Smooth muscle cell of the brain vasculature (primary cell): ENCODE results near the gene APELA.
"Not testable (repeated sequence)": the region's sequence is repeated elsewhere in the genome, so short reads cannot be mapped to it uniquely, and the experiment has no call there.

ENCODE experiments used
- DNase-seq: peaks from one replicate; pipeline ENCODE4 v3.0.0-alpha.2; 2012; ENCODE audit warnings: low read depth, low spot score

The APELA gene

GRCh38 chr4:164876700-164877324 lies at the start of gene APELA:
APELA (plus strand) TSS chr4:164877178; CDS start chr4:164877332, 154 bp downstream.
- DNase-seq = no peak

GRCh38 chr4:164828955-164829354 lies 48.0 kb upstream of the APELA start:
- no peak for DNase-seq

- no peak for DNase-seq
Observed at GRCh38 chr4:164846566-164846965, 30.4 kb upstream of the APELA start.

- no peak for DNase-seq
Observed at GRCh38 chr4:164847016-164847415, 30.0 kb upstream of the APELA start.

- DNase-seq = no peak
Observed at GRCh38 chr4:164847967-164848649, 28.9 kb upstream of the APELA start.

- no peak for DNase-seq
Observed at GRCh38 chr4:164856396-164856795, 20.6 kb upstream of the APELA start.

- DNase-seq = no peak
Observed at GRCh38 chr4:164866817-164867490, 10.0 kb upstream of the APELA start.

GRCh38 chr4:164871673-164872072 lies 5.3 kb upstream of the APELA start:
- DNase-seq = no peak

- no peak for DNase-seq
Observed at GRCh38 chr4:164872481-164872880, 4.5 kb upstream of the APELA start.

- DNase-seq = no peak
Observed at GRCh38 chr4:164874789-164875188, 2.2 kb upstream of the APELA start.

GRCh38 chr4:164880489-164881262 lies 3.7 kb downstream of the APELA start:
- DNase-seq = no peak

GRCh38 chr4:164888096-164888715 lies 11.2 kb downstream of the APELA start:
- DNase-seq = no peak

- no peak for DNase-seq
Observed at GRCh38 chr4:164890691-164891090, 13.7 kb downstream of the APELA start.

GRCh38 chr4:164892018-164892417 lies 15.0 kb downstream of the APELA start:
- DNase-seq = no peak

- no peak for DNase-seq
Observed at GRCh38 chr4:164894702-164895101, 17.7 kb downstream of the APELA start.

GRCh38 chr4:164902608-164903007 lies 25.6 kb downstream of the APELA start:
- DNase-seq = no peak

- no peak for DNase-seq
Observed at GRCh38 chr4:164904336-164904735, 27.4 kb downstream of the APELA start.

- DNase-seq = no peak
Observed at GRCh38 chr4:164904941-164905340, 28.0 kb downstream of the APELA start.

- DNase-seq = no peak
Observed at GRCh38 chr4:164906368-164906767, 29.4 kb downstream of the APELA start.

GRCh38 chr4:164913506-164913905 lies 36.5 kb downstream of the APELA start:
- DNase-seq = not testable (repeated sequence)

- no peak for DNase-seq
Observed at GRCh38 chr4:164918956-164919355, 42.0 kb downstream of the APELA start.
